HCT116 (cell line): ENCODE results near the gene CLVS2.

Source experiments
- EGR1 ChIP-seq: IDR thresholded peaks from 2 replicates; pipeline ENCODE4 v1.6.1; 2012; ENCODE audit warnings: low read depth
- SP1 ChIP-seq: IDR thresholded peaks from 2 replicates; pipeline ENCODE4 v1.6.1; 2012; ENCODE audit warnings: low read depth
- TF ChIP-seq, protein P1 (sequence below), 3 experiments: fragments of 200-600 bp in 1 of 3; sonication (generic) in 1 of 3; IDR thresholded peaks in 2 of 3; conservative IDR thresholded peaks in 1 of 3; 2 replicates each; pipeline ENCODE4 v1.5.1; 2012 to 2017; ENCODE audit warnings: low read depth in 2 of 3, low read length in 2 of 3, antibody characterized with exemption in 1 of 3, borderline replicate concordance in 1 of 3, control low read depth in 1 of 3, mild to moderate bottlenecking in 1 of 3, mixed read lengths in 1 of 3, mixed run types in 1 of 3, moderate library complexity in 1 of 3; ENCODE audit not compliant: insufficient read depth in 1 of 3

- TF ChIP-seq SP1 (no peak), EGR1 (no peak)
- TF ChIP-seq, protein P1, sequence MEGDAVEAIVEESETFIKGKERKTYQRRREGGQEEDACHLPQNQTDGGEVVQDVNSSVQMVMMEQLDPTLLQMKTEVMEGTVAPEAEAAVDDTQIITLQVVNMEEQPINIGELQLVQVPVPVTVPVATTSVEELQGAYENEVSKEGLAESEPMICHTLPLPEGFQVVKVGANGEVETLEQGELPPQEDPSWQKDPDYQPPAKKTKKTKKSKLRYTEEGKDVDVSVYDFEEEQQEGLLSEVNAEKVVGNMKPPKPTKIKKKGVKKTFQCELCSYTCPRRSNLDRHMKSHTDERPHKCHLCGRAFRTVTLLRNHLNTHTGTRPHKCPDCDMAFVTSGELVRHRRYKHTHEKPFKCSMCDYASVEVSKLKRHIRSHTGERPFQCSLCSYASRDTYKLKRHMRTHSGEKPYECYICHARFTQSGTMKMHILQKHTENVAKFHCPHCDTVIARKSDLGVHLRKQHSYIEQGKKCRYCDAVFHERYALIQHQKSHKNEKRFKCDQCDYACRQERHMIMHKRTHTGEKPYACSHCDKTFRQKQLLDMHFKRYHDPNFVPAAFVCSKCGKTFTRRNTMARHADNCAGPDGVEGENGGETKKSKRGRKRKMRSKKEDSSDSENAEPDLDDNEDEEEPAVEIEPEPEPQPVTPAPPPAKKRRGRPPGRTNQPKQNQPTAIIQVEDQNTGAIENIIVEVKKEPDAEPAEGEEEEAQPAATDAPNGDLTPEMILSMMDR (IDR thresholded peaks at IDR 0.05 in 2 of 3, conservative IDR thresholded peaks at IDR 0.05 in 1 of 3; ENCODE audit: borderline replicate concordance in 1 of 3, insufficient read depth in 1 of 3, low read depth in 2 of 3, low read length in 2 of 3): no peak
Measured at GRCh38 chr6:123074616-123075015, 78.6 kb downstream of the CLVS2 start.
